ENCODE results near the gene C19orf73.
A peak's percentile ranks its signal among the peaks of the same experiment; 100 is the strongest.

C19orf73 gene

DNA sequence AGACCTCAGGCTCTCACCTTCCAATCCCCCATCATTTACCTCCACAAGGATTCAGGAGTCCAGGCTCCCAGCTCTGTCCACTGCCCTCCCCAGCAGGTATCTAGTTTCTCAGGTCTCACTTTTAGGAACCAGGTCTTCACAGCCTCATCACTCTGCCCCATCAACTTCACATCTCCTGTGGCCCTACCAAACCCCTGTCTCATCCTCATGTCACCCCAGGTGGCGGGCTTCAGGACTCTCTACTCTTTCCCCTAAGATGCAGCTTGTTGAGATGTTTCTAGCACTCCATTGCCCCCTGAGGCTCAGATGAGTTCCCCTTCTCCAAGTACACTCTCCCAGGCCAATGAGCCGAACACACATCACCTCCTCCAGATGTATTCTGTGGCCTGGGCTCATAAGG is 1.9 kb upstream of the C19orf73 start:
- DNase-seq: no peak

DNA sequence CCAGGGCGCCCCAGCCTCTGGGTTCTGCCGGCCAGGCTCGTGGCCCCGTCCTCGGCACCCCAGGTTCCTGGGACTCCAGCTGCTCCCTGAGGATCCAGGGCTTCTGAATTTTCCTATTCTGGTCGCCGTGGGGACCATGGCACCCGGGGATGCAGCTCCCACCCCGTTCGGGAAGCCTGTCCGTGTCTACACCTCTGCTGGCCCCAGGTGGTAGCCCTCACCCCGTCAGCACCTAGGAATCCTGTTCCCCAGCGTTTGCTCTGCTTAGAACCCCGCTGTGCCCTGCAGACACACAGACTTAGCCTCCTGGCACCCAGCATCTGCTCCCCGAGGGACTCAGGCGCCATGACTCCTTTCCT is 1.4 kb upstream of the C19orf73 start:
- DNase-seq: no peak

DNA sequence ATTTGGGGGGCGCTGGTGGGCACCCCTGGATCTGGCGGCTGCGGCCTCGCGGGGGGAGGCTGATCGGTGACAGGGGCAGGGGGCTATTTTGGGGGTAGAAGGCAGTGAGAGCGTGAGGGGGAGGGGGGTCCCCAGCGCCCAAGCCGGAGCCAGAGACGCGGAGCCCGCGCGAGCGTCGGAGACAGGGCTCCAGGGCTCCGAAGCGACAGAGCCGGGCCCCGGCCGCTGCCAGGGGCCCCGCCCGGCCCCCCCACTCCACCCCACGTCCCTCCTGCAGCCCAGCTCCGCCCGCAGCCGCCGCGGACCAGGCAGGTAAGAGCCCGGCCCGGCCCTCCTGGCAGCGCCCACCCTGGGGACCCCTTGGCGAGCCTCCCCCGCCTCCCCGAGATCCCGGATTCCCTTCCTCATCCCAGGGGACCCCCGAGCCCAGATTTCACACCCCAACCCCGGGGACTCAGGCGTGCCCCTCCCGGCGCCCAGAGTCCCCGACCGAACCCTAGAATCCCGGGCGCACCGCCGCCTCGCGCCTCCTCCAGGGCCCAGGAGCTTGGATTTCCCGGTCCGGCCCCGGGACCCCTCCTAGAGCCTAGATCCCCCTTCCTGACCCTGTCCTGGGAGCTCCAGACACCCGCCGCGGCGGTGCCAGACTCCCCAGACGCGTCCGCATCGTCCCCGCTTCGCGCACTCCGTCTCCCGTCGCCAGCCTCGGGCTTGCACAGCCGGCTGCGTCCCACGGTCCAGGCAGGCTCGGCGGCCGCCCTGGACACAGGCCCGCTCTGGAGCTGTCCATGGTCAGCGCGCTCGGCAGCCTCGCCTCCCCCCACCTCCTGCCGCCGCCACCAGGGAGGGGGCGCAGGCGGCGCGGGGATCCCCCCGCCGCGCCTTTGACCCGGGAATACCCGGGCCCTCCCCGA is 725 bp upstream of the C19orf73 start, which contains the start of gene PPFIA3:
TSS of gene PPFIA3 (plus strand) at position 134 of the 914 bp plus-strand sequence. CDS start 8,330 bp downstream, outside the sequence.
- peak in 2 of 6 experiments; percentile 32 to 52 for DNase-seq

DNA sequence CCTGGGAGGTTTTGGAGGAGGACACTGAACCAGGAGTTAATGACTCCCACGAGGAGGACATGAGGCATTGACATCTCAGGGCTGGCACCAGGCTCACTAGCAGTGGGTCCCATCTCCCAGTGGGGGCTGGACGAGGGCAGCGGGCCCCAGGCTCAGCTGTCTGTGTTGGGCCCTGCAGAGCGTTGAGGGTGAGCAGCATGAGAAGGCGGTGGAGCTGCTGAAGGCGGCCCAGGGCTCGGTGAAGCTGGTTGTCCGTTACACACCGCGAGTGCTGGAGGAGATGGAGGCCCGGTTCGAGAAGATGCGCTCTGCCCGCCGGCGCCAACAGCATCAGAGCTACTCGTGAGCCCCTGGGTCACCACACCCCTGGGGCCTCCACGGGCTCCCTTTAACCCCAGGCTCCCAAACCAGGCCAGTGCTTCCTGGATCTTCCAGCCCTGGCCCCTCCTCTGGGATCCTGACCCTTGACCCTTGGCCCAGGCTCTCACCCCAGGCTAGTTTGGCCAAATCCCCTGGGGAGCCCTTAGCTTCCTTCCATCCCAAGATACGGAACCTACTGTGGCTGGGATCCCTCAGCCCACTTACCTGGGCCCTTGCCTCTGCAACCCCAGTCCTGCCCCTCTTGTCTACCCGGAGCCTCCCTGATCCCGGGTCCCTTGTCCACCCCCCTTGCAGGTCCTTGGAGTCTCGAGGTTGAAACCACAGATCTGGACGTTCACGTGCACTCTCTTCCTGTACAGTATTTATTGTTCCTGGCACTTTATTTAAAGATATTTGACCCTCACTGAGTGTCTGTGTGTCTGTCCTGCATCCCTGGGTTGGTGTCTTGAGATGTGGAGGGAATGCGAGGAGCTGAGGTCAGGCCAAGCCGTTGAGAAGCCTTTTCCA is 1.0 kb downstream of the C19orf73 start:
- no peak for DNase-seq

DNA sequence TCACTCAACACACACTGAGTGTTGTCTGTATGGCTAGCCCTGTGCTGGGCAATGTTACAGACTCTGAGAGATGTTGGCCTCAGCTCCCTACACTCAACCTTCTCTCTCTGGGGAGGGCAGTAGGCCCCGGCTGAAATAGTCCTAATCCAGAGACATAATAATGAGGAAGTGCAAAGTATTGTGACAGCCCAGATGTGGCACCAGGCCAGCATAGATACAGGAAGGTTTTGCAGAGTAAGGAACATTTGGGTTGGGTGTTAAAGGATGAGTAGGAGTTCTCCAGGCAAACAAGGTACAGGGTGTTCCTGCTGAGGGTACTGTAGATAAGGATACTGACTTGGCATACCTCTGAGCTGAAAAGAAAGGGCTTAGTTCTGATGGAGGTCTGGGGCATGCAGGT is 2.4 kb downstream of the C19orf73 start:
- no peak for DNase-seq

DNA sequence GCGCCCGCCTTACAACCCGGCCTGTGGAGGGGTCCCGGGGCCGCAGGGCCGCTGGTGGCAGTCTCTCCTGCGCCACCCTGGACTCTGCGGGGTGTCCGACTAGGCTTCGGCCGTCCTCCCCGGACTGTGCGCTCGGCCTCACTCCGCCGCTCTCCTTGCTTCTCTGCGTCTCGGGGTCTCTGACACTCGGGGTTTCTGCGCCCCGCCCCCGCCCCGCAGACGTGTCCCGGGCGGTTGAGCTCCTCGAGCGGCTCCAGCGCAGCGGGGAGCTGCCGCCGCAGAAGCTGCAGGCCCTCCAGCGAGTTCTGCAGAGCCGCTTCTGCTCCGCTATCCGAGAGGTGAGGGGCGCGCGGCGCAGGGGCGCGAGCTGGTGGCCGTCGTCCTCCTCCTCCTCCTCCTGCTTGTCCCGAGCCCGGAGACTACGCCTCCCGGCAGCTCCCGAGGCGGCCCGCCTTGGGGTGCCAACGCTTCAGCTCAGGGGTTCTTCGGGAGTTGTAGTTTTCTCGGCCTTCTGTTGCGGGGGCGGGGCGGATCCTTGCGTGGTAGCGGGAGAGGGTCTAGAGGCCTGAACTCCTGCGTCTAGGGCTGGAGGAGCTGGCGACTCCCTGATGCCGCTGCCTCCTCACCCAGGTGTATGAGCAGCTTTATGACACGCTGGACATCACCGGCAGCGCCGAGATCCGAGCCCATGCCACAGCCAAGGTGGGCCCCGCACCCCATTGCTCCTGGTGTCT is 4.1 kb downstream of the C19orf73 start:
- DNase-seq: peak; percentile 16 to 62 (median 48)

DNA sequence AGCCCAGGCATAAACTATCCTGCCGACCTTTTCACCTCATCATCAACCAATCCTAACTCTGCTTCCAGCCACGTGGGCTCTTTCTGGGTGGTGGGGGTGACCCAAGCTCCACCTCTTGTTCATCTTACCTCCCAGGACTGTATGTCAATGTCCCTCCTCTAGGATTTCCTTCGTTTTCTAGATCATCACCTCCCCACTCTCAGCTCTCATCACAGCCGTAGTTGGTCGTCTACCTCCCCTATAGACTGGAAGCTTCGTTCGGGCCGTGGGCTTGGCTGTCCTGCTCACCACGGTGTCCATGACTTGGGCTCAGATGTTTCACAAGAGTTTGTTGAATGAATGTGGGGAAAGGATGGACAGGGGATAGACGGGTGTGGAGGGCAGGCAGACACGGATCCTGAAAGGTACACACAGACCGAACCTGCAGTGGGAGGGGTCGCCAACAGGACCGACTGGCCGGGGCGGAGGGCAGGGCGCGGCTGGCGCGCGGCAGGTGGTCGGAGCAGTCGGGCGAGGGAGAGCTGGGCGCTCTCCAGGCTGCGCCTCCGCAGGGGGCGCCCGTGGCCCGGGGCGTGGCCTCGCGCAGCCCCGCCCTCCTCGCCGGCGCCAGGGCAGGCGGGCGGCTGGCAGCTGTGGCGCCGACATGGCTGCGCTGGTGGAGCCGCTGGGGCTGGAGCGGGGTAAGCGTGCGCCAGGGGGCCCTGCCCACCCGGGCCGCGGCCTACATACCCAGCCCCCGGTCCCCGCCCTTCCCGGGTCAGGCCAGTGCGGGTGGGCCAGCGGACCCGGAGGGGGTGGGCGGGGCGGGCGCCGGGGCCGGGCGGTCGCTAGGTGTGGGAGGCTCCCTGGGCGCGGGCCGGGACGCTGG is 4.9 kb downstream of the C19orf73 start, which contains the start of gene LIN7B:
TSS of gene LIN7B (plus strand) at position 609 of the 868 bp plus-strand sequence. CDS start at position 644, 35 bp downstream.
- DNase-seq: peak; percentile 49 to 84 (median 72)

DNA sequence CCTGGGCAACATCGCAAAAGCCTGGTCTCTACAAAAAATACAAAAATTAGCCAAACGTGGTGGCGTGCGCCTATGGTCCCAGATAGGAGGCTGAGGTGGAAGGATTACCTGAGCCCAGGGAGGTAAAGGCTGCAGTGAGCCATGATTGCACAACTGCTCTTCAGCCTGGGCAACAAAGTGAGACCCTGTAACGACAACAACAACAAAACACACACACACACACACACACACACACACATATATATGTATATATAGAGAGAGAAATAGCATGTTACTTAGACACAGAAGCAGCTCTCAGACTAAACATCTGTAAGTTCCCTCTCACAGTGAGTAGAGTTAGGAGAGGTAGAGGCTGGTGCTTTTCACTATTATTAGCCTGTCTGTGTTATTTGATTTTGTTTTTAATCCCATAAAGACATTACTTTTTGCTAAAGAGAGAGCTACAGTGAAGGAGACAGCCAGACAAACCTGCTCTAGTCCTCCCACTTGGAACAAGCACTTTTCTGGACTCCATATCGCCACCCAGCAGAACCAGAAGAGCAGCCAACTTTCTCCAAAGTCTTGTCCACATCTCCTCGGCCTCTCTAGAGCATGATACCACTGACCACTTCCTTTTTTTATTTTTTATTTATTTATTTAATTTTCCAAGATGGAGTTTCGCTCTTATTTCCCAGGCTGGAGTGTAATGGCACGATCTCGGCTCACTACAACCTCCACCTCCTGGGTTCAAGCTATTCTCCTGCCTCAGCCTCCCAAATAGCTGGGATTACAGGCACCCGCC is 7.5 kb downstream of the C19orf73 start:
- no peak for DNase-seq

DNA sequence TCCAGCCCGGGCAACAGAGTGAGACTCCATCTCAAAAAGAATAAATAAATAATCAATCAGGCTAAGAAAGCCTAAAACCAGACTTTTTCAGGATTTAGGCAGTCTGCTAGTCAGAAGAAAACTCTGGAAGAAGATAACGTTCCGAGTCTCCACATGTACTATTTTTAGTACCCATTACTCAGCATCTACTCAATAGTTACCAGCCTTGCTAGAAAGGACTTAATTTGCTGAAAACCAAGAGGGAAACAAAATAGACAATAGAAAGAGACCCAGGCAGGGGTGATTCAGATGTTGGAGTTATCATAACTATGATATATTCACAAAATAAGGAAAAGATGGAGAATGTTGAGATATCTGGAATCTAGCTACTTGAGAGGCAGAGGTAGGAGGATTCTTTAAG is 8.4 kb downstream of the C19orf73 start:
- DNase-seq: no peak

DNA sequence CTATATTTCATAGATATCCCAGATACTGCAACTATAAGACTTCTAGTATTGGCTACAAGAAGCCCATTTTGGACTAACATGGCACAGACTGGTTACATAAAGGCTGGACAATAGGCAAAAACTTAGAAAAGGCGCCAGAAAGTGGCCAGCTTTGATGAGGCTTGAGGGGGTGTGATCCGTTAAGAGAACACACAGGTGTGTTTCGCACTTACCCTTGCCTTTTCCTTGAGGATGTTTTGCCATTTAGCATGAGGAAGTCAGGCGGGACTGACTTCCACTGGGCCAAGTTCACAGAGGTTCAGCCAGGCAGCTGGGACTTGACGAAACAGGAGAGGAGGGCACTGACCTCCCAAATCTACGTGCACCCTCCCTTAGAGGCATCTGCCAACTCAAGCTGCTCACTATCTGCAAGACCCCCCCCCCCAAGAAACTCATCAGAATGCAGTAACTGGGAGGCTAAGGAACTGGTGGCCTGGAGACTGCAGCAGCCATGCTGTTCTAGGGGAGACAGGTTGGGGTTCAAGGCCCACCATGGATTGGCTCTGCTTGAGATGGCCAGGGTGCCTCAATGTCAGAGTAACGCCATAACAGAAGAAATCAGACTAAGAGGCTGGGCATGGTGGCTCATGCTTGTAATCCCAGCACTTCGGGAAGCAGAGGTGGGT is 9.2 kb downstream of the C19orf73 start:
- no peak for DNase-seq

DNA sequence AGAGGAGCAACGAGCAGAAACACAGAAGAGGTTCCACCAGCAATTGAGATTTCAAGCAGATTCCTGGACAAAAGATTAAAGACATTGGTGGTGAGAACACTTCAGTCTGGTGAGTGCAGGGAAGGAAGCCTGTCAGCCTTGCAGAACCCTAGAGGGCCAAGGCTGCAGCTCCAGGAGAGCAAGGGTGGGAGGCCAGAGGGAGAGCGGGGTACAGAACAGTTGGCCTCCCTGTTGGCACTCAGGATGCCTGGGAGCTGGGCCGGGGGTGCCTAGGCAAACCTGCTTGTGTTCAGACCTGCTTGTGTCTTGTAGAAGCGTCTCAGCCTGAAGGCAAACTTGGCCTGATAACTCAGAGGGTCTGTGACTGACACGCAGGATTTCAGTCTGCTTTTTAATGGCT is 9.9 kb downstream of the C19orf73 start:
- DNase-seq: no peak

DNA sequence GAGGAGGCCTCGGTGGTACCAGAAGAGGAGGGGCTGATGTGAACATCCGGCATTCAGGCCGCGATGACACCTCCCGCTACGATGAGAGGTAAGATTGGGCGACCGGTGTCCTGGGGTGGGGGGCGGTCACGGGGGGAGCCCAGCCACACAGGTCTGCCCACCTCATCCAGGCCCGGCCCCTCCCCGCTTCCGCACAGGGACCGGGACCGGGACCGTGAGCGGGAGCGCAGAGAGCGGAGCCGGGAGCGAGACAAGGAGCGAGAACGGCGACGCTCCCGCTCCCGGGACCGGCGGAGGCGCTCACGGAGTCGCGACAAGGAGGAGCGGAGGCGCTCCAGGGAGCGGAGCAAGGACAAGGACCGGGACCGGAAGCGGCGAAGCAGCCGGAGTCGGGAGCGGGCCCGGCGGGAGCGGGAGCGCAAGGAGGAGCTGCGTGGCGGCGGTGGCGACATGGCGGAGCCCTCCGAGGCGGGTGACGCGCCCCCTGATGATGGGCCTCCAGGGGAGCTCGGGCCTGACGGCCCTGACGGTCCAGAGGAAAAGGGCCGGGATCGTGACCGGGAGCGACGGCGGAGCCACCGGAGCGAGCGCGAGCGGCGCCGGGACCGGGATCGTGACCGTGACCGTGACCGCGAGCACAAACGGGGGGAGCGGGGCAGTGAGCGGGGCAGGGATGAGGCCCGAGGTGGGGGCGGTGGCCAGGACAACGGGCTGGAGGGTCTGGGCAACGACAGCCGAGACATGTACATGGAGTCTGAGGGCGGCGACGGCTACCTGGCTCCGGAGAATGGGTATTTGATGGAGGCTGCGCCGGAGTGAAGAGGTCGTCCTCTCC is 11.1 kb downstream of the C19orf73 start:
- no peak for DNase-seq

DNA sequence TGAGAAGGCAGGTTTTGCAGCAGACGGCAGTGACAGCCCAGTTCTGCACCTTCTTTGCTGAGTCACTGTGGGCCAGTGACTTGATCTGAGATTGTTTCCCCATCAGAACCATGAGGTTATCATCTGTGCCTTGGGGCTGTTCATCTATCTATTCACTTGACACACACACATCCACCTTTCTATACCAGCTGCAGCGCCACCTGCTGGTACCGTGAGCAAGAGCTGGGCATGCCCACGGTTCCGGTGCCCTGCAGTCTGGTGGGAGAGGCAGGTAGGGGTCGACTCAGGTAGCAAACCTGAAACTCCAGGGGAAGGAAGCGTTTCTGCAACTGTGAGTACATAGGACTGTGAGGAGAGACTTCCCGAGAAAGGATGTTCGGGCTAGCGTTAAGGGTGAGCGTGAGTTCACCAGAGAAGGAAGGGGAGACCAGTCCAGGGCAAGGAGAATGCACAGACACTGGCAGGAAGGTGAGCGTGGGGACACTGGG is 12.3 kb downstream of the C19orf73 start:
- DNase-seq: peak in 5 of 6 experiments; percentile 45 to 63 (median 49)

DNA sequence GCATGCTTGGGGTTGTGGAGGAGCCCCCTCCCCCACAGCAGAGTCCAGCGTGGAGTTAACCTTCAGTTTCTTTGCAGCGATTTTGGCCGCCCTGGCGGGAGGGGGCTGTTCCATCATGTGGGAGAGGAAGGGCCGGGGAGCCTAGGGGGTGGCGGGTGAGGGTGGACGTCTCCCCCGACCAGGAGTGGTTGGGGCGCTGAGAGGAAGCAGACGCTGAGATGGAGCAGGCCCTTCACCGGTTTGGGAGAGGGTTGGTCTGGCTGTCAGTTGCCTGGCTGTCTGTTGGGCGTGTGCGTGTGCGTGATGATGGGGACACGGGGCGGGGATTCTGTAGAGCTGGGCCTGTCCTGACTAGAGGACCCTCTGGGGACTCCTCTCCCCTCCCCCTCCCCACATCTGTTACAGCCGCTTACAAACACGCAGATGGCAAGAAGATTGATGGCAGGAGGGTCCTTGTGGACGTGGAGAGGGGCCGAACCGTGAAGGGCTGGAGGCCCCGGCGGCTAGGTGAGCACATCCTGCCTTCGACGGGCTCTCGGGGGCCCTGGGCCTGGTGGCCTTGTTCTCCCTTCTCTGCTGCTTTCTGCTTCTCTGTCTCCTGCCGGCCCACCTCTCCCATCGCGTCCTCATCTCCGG is 14.6 kb downstream of the C19orf73 start:
- no peak for DNase-seq

DNA sequence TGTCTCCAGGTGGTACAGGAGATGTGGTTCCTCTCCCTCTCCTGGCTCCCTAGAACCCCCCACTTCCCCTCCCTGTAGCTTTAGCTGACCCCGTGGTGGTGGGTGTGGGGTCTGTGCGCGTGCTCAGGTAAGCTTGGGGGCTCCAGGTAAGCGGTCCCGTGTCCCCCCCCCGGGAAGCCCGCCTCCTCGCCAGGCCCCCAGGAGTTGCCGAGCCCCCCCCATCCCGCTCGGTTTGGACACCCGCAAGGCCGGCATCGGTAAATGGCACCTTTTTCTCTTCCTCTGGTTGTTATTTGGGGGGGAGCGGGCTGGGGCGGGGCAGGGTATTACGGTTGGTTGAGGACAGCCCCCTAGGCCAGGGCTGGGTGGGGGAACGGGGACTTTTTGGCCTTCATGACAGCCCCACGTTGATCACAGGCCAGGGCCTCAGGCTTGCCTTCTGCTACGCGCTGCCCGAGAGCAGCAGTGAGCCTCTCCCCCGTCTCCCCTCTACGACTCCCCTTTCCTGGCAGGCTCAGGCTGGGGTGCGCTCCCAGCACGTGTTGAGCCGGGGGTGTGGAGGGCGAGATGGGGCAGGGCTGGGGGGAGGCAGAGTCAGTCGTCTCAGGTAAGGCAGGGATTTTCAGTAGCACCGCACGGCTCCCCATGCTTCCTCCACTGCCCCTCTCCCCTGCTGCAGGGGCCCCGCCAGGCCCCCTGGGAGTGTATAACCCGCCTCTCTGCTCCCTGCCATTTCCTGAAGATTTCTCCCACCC is 15.4 kb downstream of the C19orf73 start:
- no peak for DNase-seq

DNA sequence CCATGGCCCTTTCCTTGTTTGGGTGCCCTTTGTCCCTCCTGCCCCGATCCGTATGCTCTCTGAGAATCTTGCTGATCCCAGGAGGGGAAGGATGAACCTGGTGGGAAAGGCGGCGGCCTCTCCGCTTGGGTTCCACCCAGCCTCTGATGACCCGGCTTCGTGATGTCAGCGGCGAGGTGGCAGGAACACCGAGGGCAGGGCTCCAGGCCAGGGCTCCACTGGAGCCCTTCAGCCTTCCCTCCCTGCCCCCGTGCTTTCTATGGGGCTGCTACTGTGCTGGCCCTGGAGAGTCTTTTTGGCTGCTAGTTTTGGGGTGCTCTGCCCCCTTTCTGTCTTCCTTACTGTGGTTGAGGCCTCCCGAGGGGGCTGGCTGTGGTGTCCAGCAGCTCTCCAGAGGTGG is 16.6 kb downstream of the C19orf73 start:
- no peak for DNase-seq

DNA sequence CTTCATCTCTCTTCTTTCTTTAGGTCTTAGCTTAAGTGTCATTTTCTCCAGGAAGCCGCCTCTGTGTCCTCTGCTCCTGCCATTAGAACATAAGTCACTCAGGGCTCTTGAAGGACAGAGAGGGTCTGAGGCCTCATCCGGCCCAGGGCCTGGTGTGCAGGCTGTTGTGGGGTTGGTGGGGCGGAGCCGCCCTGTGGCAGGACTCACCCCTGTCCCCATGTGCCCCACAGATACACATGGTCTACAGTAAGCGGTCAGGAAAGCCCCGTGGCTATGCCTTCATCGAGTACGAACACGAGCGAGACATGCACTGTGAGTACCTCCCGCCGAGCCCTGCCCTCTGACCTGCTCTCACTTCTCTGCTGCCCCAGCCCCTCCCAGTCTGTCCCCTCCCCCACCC is 17.8 kb downstream of the C19orf73 start:
- DNase-seq: no peak

DNA sequence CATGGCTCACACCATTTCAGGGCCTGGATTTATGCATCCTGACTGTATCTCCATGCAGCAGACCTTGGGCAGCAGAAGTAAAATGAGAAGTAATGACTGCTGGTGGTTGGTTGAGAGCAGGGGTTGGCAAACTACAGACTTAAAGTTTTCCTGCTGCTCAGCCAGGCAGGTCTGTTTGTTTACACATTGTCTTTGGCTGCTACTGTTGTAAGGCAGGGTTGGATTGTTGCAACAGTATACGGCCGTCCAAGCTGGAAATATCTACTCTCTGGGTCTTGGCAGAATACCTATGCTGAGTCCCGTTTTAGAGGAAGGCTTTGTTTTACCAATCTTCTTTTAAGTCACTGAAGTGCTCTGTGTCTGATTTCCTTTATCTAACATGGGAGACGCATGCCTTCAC is 20.1 kb downstream of the C19orf73 start:
- no peak for DNase-seq

Measured in stimulated activated naive CD4-positive, alpha-beta T cell (primary cell).